Right lung (tissue), 5 donors: ENCODE results near the gene NCOA1. TPM values are rescaled to one million over a fixed set of nuclear protein-coding genes. Genes with fewer than 3 reads are reported as not detected.
"Not testable (repeated sequence)": the region's sequence is repeated elsewhere in the genome, so short reads cannot be mapped to it uniquely, and the experiment has no call there.

Experiments
- DNase-seq, 2 donors: peaks; one replicate each; pipeline ENCODE4 v3.0.0-alpha.2; 2013
- polyA plus RNA-seq, 5 donors: library from polyadenylated mRNA; unstranded; fragments of 120-200 nt; gene quantifications; one replicate each; pipeline versions ENCODE4 v1.2.1 to v1.2.3, GENCODE V29; 2013; ENCODE audit warnings: inconsistent platforms in 1 of 5, low replicate concordance in 1 of 5; ENCODE audit not compliant: insufficient read length in 5 of 5, insufficient read depth in 1 of 5

Gene NCOA1
- polyA plus RNA-seq, 5 donors, result 44.3 to 67.1 (median 61.0) TPM

DNA sequence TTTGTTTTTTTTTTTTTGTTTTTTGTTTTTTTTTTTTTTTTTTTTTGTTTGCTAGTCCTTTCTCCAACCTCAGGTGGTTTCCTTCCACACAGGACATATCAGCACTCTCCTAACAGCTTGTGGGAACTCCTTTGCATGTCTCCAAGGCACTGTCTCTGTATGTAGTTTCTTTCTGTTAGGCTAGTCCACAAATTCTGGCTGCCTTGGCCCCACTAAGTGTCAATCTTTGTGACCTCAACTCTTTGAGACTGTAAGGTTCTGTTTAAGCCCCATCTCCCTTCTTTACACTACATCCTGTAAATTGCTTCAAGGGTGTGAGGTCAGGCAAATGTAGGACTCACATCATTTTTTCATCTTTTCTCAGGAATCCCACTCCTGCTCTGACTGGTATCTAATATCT lies 85.1 kb downstream of the NCOA1 start:
- DNase-seq, result no peak

DNA sequence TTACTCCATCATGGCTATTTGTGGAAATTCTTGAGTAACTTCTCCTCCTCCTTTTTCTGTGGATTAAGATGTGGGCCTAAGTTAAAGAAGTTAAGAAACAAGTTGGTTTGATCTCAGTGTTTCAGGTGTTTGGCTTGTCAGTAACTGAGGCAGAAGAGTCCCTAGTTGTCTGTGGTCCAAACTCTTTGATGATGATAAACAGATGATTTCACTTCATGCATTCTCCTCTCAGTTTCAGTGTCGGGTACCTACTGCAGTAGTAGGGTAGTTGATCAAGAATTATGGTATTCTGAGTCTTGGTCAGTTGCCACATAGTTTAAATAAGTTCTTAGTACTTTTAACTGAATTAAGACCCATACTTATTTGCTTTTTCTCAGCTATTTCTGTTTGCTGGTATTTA lies 85.6 kb downstream of the NCOA1 start:
- no peak for DNase-seq

DNA sequence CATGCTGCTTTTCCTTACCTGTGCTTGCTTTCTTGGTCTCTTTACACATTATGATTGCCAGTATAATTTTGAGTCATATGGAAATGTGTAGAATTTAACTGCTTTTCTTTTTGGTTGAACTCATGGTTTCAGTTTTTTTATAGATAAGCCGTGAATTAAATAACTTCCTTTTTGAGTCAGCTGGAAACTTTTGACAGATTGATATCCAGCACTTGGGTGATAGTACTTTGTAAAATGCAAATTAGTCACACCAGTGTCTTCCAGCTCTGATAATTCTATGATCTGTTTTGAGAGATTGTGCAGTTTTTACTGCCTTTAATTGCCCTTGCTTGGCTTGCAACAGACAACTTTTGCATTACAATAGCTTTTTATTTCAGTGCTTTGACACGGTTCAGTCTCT lies 86.4 kb downstream of the NCOA1 start:
- DNase-seq, result no peak

DNA sequence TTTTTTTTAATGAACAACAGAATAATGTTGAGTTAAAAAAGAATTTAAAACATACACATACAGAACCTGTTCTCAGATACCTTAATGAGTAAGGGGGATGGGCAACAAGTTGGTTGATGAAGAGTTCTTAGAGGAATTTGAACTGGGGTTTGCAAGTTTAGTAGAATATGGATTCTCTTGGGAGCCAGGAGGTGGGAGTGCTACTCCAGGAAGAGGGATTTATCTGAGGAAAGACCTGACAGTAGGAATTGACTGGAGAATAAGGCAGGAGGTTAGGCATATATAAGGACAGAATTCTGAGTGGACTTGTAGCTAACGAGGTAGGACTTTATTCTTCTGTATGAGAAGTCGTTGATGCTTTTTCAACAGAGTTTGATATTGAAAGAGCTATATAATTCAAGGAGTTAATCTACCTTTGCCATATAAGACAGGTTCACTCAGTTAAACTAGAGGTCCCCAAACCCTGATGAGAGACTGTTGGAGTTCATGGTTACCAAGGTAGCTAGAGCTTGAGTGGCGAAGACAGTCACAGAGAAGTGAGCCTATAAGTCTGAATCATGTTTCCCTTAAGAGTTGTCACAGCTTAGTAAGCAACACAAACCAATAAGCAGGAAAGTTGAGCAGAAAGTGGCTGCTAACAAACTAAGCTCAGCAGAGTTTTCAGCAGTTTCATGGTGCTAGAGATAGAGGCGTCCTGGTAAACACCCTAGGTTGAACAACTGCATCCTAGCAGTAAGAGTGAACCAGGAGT lies 88.2 kb downstream of the NCOA1 start:
- DNase-seq, result no peak

DNA sequence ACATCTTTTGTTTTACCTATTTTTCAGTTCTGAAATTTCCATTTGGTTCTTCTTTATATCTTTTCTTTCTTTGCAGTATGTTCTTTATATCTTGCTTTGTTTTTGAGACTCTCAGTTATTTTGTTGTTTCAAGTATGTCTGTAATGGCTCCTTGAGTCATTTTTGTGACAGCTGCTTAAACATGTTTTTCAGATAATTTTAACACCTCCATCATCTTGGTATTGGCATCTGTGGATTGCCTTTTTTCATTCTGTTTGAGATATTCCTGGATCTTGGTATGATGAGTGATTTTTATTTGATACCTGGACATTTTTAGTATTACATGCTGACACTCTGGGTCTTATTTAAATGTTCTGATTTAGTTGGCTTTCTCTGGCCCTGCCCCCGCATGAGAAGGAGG lies 89.5 kb downstream of the NCOA1 start:
- no peak for DNase-seq

DNA sequence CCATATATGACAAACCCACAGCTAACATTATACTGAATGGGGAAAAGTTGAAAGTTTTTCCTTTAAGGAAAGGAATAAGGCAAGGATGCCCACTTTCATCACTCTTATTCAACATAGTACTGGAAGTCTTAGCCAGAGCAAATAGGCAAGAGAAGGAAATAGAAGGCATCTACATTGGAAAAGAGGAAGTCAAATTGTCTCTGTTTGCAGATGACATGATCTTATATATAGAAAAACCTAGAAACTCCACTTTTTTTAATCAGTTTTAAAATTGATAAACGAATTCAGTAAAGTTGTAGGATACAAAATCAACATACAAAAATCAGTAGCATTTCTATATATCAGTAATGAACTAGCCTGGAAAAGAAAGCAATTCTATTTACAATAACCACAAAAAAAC lies 90.9 kb downstream of the NCOA1 start:
- not testable (repeated sequence) for DNase-seq

DNA sequence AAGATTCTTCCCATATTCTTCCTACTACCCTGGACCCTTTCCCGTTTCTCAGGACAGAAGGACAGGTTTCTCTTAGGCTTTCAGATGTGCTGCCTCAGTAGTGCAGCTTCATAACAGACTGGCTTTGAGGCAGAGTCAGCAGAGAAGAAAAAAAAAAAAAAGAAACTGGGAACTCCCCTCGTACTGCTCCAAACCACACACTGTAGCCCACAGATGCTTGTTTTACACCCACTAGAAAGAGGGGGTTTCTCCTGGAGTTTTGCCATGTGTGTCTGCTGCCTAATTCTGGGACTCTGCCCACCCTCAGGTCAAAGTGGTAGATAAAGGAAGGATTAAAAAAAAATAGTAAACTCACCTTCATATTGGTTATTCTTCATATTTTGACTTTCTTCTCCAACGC lies 95.9 kb downstream of the NCOA1 start:
- no peak for DNase-seq

DNA sequence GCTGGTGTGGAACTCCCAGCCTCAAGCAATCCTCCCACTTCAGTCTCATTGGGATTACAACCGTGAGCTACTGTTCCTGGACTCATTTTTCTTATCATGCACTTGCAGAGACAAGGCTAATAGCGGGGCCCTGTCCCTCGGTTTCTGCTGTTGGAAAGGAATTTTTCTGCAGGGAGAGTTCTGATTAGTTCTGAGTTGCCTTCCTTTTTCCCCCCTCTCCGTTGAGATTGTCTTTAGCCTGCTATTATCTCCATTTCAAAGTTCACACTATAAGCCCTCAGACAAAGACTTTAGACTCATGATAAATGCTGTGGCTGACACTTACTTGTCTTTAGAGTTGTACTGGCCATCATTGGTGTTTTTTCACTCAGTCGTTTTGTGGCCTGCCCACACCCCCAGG lies 97.2 kb downstream of the NCOA1 start:
- no peak for DNase-seq

DNA sequence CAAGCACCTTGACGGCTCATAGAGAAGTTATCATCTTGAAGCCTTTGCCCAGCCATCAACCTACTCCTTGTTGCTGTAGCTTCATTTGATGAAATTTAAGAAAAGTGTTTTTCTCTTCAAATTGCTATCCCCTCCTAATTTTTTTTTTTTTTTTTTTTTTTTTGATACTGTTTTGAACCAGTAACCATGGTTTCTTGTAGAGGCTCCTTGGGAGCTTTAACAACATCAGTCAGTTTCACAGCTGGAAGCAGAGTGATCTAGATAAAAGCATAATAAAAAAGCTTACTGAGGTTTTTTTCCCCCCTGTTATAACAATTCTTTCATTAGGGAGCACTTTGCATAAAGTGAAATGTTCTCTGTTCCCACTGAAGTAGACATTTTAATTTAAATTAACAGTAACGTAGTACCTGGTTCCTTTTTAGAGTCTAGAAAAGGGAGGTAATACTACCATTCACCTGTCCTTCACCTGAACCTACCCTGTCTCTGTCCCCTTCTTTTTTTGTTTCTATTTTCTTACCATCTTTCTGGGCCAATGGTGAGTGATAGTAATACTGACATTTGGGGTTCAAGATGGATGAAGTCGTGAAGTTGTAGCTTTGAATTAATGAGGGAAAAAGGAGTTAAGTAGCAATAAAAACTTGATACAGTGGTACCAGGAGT lies 101.5 kb downstream of the NCOA1 start:
- no peak for DNase-seq

DNA sequence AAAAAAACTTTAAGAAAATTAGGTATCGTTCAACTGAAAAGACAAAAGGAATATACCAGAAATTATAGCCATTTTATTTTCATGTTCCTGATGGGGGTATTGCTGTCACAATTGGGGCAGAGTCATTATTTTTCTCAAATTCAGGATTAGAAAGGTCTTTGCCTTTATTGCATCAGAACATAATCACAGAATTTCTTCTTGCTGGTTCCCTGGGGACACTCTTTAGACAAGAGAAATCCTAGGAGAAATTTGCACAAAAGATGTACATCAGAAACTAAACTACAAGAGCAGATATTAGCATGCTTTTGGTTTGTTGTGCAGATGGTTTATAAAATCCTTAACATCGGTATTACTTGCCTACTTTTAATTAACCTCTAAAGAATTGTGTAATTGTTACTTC lies 103.2 kb downstream of the NCOA1 start:
- DNase-seq, result no peak

DNA sequence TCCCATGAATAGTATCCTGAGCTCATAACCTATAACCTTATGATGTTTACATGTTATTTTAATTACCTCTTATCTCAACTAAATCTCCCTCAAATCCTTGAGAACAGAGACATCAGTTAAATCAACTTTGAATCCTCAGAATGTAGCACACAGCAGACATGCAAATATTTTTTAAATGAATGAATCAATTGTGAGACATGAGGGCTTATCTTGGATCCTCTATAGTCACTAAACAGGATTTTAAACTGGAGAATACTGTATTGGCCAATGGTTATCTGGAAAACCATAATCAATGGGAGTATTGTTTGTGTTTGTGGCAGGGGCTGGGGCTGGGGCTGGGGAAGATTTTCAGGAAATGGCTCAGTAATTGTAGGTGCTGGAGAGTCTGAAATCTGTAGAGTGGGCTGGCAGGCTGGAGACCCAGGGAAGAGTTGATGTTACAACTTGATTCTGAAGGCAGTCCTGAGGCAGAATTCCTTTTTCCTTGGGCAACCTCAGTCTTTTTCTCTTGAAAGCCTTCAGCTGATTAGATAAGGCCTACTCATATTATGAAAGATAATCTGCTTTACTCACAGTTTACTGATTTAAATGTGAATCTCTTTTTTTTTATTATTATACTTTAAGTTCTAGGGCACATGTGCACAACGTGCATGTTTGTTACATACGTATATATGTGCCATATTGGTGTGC lies 106.3 kb downstream of the NCOA1 start:
- DNase-seq, result no peak

DNA sequence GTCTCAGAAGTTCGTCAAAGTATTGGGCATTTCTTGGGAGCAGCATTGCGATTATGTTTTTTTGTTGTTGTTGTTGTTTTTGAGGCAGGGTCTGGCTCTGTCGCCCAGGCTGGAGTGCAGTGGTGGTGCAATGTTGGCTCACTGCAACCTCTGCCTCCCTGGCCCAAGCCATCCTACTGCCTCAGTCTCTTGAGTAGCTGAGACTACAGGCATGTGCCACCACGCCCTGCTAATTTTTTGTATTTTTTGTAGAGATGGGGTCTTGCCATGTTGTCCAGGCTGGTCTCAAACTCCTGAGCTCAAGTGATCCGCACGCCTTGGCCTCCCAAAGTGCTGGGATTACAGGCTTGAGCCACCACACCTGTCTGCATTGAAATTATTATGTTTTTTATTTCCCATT lies 109.1 kb downstream of the NCOA1 start:
- DNase-seq, result not testable (repeated sequence)

DNA sequence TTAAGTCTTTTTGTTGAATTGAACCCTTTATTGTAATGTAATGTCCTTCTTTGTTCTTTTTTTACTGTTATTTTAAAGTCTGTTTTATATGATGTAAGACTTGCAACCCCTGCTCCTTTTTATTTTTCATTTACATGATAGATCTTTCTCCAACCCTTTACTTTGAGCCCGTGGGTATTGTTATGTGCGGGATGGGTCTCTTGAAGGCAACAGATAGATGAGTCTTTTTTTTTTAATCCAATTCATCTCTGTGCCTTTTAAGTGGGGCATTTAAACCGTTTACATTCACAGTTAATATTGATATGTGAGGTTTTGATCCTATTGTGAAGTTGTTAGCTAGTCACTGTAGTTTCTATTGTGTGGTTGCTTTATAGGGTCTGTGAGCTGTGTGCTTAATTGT lies 120.6 kb downstream of the NCOA1 start:
- no peak for DNase-seq

DNA sequence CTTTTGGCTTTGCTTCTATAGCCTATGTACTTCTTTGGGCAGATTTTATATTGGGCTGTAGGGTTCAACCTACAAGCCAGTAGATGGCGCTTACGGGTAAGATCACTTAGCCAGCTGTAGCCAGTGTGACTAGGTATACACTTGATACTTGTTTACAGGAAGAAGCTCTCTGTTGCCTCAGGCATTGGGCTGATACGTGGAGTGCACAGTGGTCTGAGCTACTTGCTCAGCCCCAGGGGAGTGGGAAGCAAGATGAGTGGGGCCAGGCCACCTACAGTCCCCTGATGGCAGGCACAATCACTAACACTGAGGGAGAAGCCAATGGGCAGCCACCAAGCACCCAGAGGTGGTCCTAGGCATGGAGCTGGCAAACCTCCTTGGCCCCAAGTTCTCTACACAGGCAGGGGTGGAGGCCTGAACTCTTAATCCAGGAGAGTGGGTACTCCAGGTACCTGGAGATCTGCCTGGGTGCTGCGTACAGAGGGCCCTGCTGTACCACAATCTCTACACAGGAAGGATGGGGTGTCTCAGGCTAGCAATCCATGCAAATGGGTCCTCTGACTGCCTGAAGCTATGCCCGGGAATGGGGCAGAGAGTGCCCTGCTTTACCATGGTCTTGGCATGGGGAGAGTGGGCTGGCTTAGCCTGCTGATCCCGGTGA lies 122.2 kb downstream of the NCOA1 start:
- no peak for DNase-seq

DNA sequence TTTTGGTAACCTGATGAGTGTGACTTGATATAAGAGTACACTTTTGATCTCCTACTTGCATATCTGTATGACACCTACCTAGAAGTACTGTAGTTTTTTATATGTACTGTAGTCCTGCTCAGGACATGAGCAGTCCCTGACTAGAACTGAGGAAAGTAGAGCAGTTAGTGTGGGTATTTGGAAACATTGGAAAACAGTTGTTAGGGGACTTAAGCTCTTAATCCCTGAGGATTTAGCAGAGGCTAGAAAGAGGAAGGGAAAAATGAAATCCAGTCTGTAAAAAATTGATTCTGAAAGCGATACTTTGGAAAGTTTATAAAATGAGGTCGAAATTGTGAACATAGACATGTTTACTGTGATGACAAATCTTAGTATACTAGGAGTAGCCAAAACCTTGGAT lies 125.6 kb downstream of the NCOA1 start:
- no peak for DNase-seq

DNA sequence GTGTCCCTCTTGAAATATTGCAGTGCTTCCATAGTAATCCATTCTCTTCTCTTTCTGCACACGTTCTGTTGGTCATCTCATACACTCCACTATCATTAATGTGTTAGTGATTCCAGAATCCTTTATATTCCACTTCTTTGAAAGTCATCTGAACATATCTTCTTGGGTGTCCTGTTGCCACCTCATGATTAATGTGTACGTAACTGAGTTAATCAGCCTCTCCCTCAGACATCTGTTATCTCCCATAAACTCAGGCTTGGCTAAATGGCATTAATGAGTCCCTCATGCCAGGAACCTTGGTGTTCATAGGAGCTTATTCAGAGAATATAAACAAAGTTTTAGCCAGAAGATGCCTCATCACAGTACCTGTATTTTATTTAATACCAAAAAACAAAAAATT lies 126.4 kb downstream of the NCOA1 start:
- no peak for DNase-seq

DNA sequence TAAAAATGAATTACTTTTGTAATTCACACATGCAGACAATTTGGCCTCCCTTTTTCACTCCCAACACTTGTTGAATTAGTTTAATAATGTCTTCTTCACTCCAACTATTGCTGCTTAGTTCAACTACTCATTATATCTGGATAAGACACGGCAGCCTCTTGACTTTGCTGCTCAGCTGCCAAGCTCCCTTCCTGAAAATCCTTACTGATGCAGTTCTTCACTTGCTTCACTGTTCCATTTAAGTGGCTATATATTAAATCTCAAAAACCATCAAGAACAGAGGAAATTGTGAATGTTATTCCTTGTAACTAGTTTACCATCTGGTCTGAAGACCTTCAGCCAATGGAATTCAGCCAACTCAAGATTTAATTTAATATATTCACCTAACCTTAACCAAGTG lies 127.1 kb downstream of the NCOA1 start:
- DNase-seq, result no peak

DNA sequence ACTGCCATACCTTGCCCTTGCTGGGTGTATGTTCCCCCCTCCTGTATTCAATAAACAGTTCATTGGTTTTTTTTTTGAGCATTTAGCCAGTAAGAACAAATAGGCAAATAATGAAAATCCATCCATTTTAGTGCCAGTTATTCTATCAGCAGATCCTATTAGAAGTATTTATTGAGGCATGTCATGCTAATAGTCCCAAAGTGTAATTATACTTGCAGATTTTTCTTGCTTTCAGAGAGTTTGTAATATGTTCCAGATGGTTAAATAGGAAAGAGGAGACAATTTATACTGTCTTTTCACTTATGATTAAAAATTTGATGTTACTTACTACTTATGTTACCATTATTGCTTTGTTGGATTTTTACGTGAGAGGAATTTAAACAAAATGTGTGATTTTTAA lies 127.6 kb downstream of the NCOA1 start:
- no peak for DNase-seq

DNA sequence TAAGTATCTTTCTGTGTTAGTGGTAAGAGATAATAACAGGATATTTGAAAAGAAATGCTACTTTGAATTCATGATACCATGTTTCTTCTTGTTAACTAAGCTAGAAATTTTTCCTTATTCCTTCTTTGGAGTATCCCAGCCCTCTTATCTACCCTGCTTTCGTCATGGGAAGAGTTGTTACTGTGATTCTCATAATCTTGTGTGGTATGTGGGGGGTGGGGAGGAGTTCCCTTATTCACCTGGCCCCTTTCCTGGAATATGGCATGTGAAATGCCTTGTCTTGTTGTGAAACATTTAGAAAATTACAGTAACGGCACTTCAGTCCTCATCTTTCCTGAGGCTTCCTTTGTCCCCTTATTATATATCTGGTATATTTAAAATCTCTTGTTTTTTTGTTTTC lies 129.9 kb downstream of the NCOA1 start:
- no peak for DNase-seq

DNA sequence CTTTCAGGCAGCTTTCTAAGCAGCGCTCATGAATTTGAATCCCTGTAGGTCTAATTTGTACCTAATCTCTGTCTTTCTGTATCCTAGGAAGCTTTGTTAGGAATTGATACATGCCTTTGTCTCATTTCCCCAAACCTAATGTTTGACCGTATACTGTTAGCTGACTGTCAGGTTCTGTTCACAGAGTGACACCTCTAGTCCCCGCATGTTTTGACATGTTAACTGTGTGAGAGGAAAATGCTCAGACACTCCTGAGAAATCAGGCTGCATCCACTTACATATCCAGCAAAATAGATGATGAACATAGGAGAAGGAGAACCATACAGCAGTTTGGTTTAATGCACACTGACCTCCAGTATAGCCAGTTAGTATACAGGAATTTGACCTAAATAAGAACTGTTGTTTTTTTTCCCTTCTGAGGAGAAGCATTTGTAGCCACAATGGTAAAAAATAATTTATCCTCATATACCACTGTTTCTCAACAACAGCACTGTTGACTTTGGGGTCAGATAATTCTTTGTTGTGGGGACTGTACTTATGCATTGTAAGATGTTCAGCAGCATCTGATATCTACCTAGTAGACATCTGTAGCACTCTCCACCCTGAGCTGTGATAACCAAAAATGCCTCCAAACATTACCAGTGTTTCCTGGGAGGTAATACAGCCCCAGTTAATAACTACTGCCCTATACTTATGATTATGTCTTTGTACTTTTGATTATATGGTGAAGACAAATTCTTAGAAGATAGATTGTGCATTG lies 130.9 kb downstream of the NCOA1 start:
- DNase-seq, result no peak

DNA sequence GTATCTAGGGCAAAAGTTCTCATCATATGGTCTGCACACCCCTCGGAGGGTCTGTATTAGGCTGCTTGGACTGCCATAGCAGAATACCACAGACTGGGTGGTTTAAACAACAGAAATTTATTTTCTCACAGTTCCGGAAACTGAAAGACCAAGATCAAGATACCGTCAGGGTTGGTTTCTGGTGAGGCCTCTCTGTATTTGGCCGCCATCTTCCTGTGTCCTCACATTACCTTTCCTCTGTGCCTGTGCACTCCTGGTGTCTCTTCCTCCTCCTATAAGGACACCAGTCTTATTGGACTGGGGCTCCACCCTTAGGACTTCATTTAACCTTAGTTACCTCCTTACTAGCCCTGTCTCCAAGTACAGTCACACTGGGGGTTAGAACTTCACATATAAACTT lies 132.5 kb downstream of the NCOA1 start:
- no peak for DNase-seq

DNA sequence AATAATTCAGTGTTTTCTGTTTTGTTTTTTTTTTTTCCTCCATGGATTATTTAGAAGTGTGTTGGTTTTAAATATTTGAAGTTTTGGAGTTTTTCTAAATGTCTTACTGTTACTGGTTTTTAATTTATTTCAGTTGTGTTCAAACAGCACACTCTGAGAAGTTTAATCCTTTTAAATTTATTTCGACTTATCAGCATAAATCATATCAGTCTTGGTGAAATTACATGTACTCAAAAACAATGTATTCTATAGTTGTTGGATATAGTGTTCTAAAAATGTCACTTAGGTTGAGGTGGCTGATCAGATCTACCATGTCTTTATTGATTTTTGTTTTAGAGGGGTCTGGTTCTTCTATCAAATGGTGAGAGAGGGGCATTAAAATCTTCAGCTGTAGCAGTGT lies 134.7 kb downstream of the NCOA1 start:
- DNase-seq, result no peak
